GM12891 (cell line): ENCODE measurements around the gene TPK1.

Experiments used
- POLR2A ChIP-seq: IDR thresholded peaks from 2 replicates; pipeline ENCODE4 v1.6.1; 2011; ENCODE audit warnings: low read depth, low read length, control low read depth
- POLR2AphosphoS5 ChIP-seq: IDR thresholded peaks from 2 replicates; pipeline ENCODE4 v1.6.1; 2011; ENCODE audit warnings: low read depth, low read length, control low read depth
- POU2F2 ChIP-seq: IDR thresholded peaks from 2 replicates; pipeline ENCODE4 v1.6.1; 2011; ENCODE audit warnings: low read depth, mild to moderate bottlenecking, control low read depth, low read length, moderate library complexity

DNA sequence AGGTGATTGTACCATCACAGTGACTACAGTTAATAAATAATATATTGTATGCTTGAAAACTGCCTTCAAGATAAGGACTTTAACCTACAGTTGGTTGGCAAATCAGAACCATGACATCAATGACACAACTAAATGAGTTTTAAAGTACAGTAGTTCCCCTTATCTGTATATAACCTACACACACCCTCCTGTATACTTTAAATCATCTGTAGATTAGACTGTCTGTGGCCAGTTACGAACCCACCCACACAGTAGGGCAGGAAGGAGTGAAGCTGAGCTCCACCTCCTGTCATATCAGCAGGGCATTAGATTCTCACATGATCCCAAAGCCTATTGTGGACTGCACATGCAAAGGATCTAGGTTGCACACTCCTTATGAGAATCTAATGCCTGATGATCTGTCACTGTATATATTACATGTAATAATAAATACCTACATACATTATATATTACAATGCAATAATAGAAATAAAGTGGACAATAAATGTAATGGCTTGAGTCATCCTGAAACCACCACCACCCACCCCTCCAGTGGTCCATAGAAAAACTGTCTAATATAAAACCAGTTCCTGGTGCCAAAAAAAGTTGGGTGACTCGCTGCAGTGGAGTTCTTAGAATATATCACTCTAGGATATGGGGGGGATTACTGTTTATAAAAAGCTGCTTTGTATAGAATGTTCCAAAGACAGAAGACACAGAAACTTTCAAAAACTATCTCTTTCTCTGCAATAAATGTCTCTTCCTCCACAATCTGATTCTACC, 5.6 kb downstream of the TPK1 start:
- TF ChIP-seq POLR2AphosphoS5 (no peak), POU2F2 (no peak), POLR2A (no peak)
